ENCODE results near the gene LCTL. TPM values are rescaled to one million over a fixed set of nuclear protein-coding genes. Genes with fewer than 3 reads are reported as not detected.

Gene LCTL
- total RNA-seq, 1 donor from 2014 or later = 12.8 TPM

- Histone ChIP-seq H3K9ac (ENCODE audit: low read length) (no peak overlapping the region), H3K4me3 (ENCODE audit: insufficient read depth, low read depth, low read length) (no peak overlapping the region), H3K9me3 (ENCODE audit: insufficient read depth, low read depth, low read length) (no peaks in the 10 kb centered on the region), H3K27ac (ENCODE audit: low read depth, low read length) (no peak overlapping the region), H3K4me1 (ENCODE audit: insufficient read depth, low read length) (peaks cover 15% of the 10 kb centered on the region), H3K36me3 (ENCODE audit: insufficient read depth, low read length) (no peaks in the 10 kb centered on the region), H2AFZ (ENCODE audit: low read depth, low read length) (no peak overlapping the region), H4K20me1 (ENCODE audit: insufficient read depth, low read length) (no peaks in the 10 kb centered on the region), H3K79me2 (ENCODE audit: insufficient read depth, low read length) (no peaks in the 10 kb centered on the region), H3K4me2 (ENCODE audit: low read length) (no peak overlapping the region), H3K27me3 (ENCODE audit: insufficient read depth, low read length) (no peaks in the 10 kb centered on the region)
- H3K4me3 Mint-ChIP-seq (ENCODE audit: unreplicated experiment) = no peak overlapping the region
- no peak overlapping the region for H3K27ac Mint-ChIP-seq (ENCODE audit: unreplicated experiment)
- H3K4me1 Mint-ChIP-seq (ENCODE audit: low read depth, unreplicated experiment) = no peaks in the 10 kb centered on the region
- H3K9me3 Mint-ChIP-seq (ENCODE audit: unreplicated experiment) = peaks cover 2% of the 10 kb centered on the region
- H3K36me3 Mint-ChIP-seq (ENCODE audit: low read depth, unreplicated experiment) = no peaks in the 10 kb centered on the region
- no peak for FAIRE-seq
- peaks cover 2% of the 10 kb centered on the region for H3K27me3 Mint-ChIP-seq (ENCODE audit: low read depth, unreplicated experiment)
- TF ChIP-seq EZH2 (IDR thresholded peaks at IDR 0.05; ENCODE audit: insufficient read depth, low read length) (no peak), CTCF (IDR thresholded peaks at IDR 0.05; ENCODE audit: insufficient read depth, low read depth, low read length) (no peak)
- peak; percentile 12 for DNase-seq (ENCODE audit: low read depth)
Observed at GRCh38 chr15:66580643-66581042, 14.8 kb upstream of the LCTL start.

- Histone ChIP-seq H3K27ac (ENCODE audit: low read depth, low read length) (no peak overlapping the region), H3K9me3 (ENCODE audit: insufficient read depth, low read depth, low read length) (no peaks in the 10 kb centered on the region), H3K9ac (ENCODE audit: low read length) (no peak overlapping the region), H3K4me3 (ENCODE audit: insufficient read depth, low read depth, low read length) (peak overlapping the region; percentile 6), H3K4me1 (ENCODE audit: insufficient read depth, low read length) (peaks cover 15% of the 10 kb centered on the region), H3K27me3 (ENCODE audit: insufficient read depth, low read length) (no peaks in the 10 kb centered on the region), H2AFZ (ENCODE audit: low read depth, low read length) (peak overlapping the region; percentile 30), H3K4me2 (ENCODE audit: low read length) (peak overlapping the region; percentile 8), H4K20me1 (ENCODE audit: insufficient read depth, low read length) (no peaks in the 10 kb centered on the region), H3K79me2 (ENCODE audit: insufficient read depth, low read length) (no peaks in the 10 kb centered on the region), H3K36me3 (ENCODE audit: insufficient read depth, low read length) (no peaks in the 10 kb centered on the region)
- no peak for TF ChIP-seq CTCF (IDR thresholded peaks at IDR 0.05; ENCODE audit: insufficient read depth, low read depth, low read length)
- no peak for TF ChIP-seq EZH2 (IDR thresholded peaks at IDR 0.05; ENCODE audit: insufficient read depth, low read length)
- Mint-ChIP-seq H3K27me3 (ENCODE audit: low read depth, unreplicated experiment) (peaks cover 7% of the 10 kb centered on the region), H3K27ac (ENCODE audit: unreplicated experiment) (peak overlapping the region; percentile 26), H3K9me3 (ENCODE audit: unreplicated experiment) (peaks cover 2% of the 10 kb centered on the region), H3K36me3 (ENCODE audit: low read depth, unreplicated experiment) (no peaks in the 10 kb centered on the region), H3K4me3 (ENCODE audit: unreplicated experiment) (no peak overlapping the region), H3K4me1 (ENCODE audit: low read depth, unreplicated experiment) (no peaks in the 10 kb centered on the region)
- peak; percentile 60 for DNase-seq (ENCODE audit: low read depth)
- no peak for FAIRE-seq
Observed at GRCh38 chr15:66578286-66578875, 12.6 kb upstream of the LCTL start.

- Histone ChIP-seq H3K4me3 (ENCODE audit: insufficient read depth, low read depth, low read length) (no peak overlapping the region), H3K27me3 (ENCODE audit: insufficient read depth, low read length) (no peaks in the 10 kb centered on the region), H4K20me1 (ENCODE audit: insufficient read depth, low read length) (no peaks in the 10 kb centered on the region), H3K4me1 (ENCODE audit: insufficient read depth, low read length) (peaks cover 8% of the 10 kb centered on the region), H3K4me2 (ENCODE audit: low read length) (no peak overlapping the region), H2AFZ (ENCODE audit: low read depth, low read length) (no peak overlapping the region), H3K79me2 (ENCODE audit: insufficient read depth, low read length) (no peaks in the 10 kb centered on the region), H3K9me3 (ENCODE audit: insufficient read depth, low read depth, low read length) (no peaks in the 10 kb centered on the region), H3K36me3 (ENCODE audit: insufficient read depth, low read length) (no peaks in the 10 kb centered on the region), H3K9ac (ENCODE audit: low read length) (no peak overlapping the region), H3K27ac (ENCODE audit: low read depth, low read length) (no peak overlapping the region)
- Mint-ChIP-seq H3K4me1 (ENCODE audit: low read depth, unreplicated experiment) (no peaks in the 10 kb centered on the region), H3K36me3 (ENCODE audit: low read depth, unreplicated experiment) (no peaks in the 10 kb centered on the region), H3K9me3 (ENCODE audit: unreplicated experiment) (no peaks in the 10 kb centered on the region), H3K27ac (ENCODE audit: unreplicated experiment) (no peak overlapping the region), H3K4me3 (ENCODE audit: unreplicated experiment) (no peak overlapping the region), H3K27me3 (ENCODE audit: low read depth, unreplicated experiment) (peaks cover 7% of the 10 kb centered on the region)
- TF ChIP-seq CTCF (IDR thresholded peaks at IDR 0.05; ENCODE audit: insufficient read depth, low read depth, low read length) (no peak), EZH2 (IDR thresholded peaks at IDR 0.05; ENCODE audit: insufficient read depth, low read length) (no peak)
- DNase-seq (ENCODE audit: low read depth) (no peak), FAIRE-seq (peak; percentile 23)
Observed at GRCh38 chr15:66574596-66574950, 8.8 kb upstream of the LCTL start.
